ENCODE data around the gene FBRS. TPM values are rescaled to one million over a fixed set of nuclear protein-coding genes. Genes with fewer than 3 reads are reported as not detected.
"Not testable (repeated sequence)": the region's sequence is repeated elsewhere in the genome, so short reads cannot be mapped to it uniquely, and the experiment has no call there.

Gene FBRS
- total and polyA plus RNA-seq, 4 donors: 15.3 to 56.0 (median 49.9) TPM

- Histone ChIP-seq H3K4me3 (ENCODE audit: low read length in 2 of 2) (no peak overlapping the region), H3K9me3 (ENCODE audit: control insufficient read depth, low read length) (no peaks in the 10 kb centered on the region), H3K4me1 (ENCODE audit: control insufficient read depth in 1 of 2, insufficient read depth in 2 of 2, low read length in 2 of 2) (peaks cover 0 to 2% of the 10 kb centered on the region in 2 donors), H3K27me3 (ENCODE audit: control insufficient read depth in 1 of 2, insufficient read depth in 2 of 2, low read length in 1 of 2) (no peaks in the 10 kb centered on the region), H3K36me3 (ENCODE audit: control insufficient read depth in 1 of 2, insufficient read depth in 2 of 2, low read length in 1 of 2) (peaks cover 0 to 3% of the 10 kb centered on the region in 2 donors), H3K27ac (ENCODE audit: low read depth in 1 of 2, low read length in 2 of 2) (peak overlapping the region in 1 of 2 donors; percentile 73)
- WGBS, 2 donors: 11 to 12% methylated on average over 26 of the region's 26 CpGs
- DNase-seq (no peak), ATAC-seq (ENCODE audit: low FRiP score) (peak; percentile 99)
- intact Hi-C loops (cut with DNase I): loop anchor here in 1 of 2 donors (2.0 to 5.0 kb wide), 2 partner anchors 39 to 45 kb away; partner anchors contain the start of gene FBRS
Measured at GRCh38 chr16:30697264-30698138, 39.3 kb downstream of the FBRS start.

GRCh38 chr16:30698139-30698815, 40.0 kb downstream of the FBRS start:
- Histone ChIP-seq H3K27ac (ENCODE audit: low read depth in 1 of 2, low read length in 2 of 2) (peak overlapping the region; percentile 85 to 90), H3K4me3 (ENCODE audit: low read length in 2 of 2) (peak overlapping the region; percentile 80 to 87), H3K4me1 (ENCODE audit: control insufficient read depth in 1 of 2, insufficient read depth in 2 of 2, low read length in 2 of 2) (peaks cover 0 to 2% of the 10 kb centered on the region in 2 donors), H3K36me3 (ENCODE audit: control insufficient read depth in 1 of 2, insufficient read depth in 2 of 2, low read length in 1 of 2) (peaks cover 0 to 3% of the 10 kb centered on the region in 2 donors), H3K27me3 (ENCODE audit: control insufficient read depth in 1 of 2, insufficient read depth in 2 of 2, low read length in 1 of 2) (no peaks in the 10 kb centered on the region), H3K9me3 (ENCODE audit: control insufficient read depth, low read length) (no peaks in the 10 kb centered on the region)
- intact Hi-C loops (cut with DNase I): loop anchor here in 1 of 2 donors (2.0 to 5.0 kb wide), 2 partner anchors 39 to 44 kb away; partner anchors contain the start of gene FBRS
- ATAC-seq (ENCODE audit: low FRiP score) (peak; percentile 95), DNase-seq (peak; percentile 99 to 100)
- WGBS, 2 donors: 0 to 1% methylated on average over 39 to 76 of the region's 76 CpGs

- intact Hi-C loops (cut with DNase I): loop anchor here in 1 of 2 donors (2.0 to 5.0 kb wide), 2 partner anchors 40 to 43 kb away; partner anchors contain the start of gene FBRS
Measured at GRCh38 chr16:30698816-30699614, 40.8 kb downstream of the FBRS start, which contains the start of gene SRCAP. Gene SRCAP, plus strand, starts transcription at chr16:30699171. Its CDS starts 1,654 bp downstream, at chr16:30700825.

GRCh38 chr16:30699615-30700099, 41.4 kb downstream of the FBRS start:
- peak overlapping the region; percentile 80 to 87 for H3K4me3 ChIP-seq (ENCODE audit: low read length in 2 of 2)
- ATAC-seq (ENCODE audit: low FRiP score) (no peak), DNase-seq (no peak)
- intact Hi-C loops (cut with DNase I): loop anchor here (2.0 to 5.0 kb wide), 2 partner anchors 41 to 43 kb away; partner anchors contain the start of gene FBRS (in 1 of the 2)
- H3K27ac ChIP-seq (ENCODE audit: low read depth in 1 of 2, low read length in 2 of 2): peak overlapping the region in 1 of 2 donors; percentile 75
- H3K9me3 ChIP-seq (ENCODE audit: control insufficient read depth, low read length): no peaks in the 10 kb centered on the region
- peaks cover 0 to 2% of the 10 kb centered on the region in 2 donors for H3K4me1 ChIP-seq (ENCODE audit: control insufficient read depth in 1 of 2, insufficient read depth in 2 of 2, low read length in 2 of 2)
- WGBS, 2 donors: 42 to 47% methylated on average over 8 of the region's 8 CpGs
- H3K27me3 ChIP-seq (ENCODE audit: control insufficient read depth in 1 of 2, insufficient read depth in 2 of 2, low read length in 1 of 2): no peaks in the 10 kb centered on the region
- peaks cover 2 to 6% of the 10 kb centered on the region in 2 donors for H3K36me3 ChIP-seq (ENCODE audit: control insufficient read depth in 1 of 2, insufficient read depth in 2 of 2, low read length in 1 of 2)

More at GRCh38 chr16:30698816-30699614, 40.8 kb downstream of the FBRS start, which contains the start of gene SRCAP:
- peaks cover 0 to 2% of the 10 kb centered on the region in 2 donors for H3K4me1 ChIP-seq (ENCODE audit: control insufficient read depth in 1 of 2, insufficient read depth in 2 of 2, low read length in 2 of 2)
- H3K36me3 ChIP-seq (ENCODE audit: control insufficient read depth in 1 of 2, insufficient read depth in 2 of 2, low read length in 1 of 2): peaks cover 2 to 4% of the 10 kb centered on the region in 2 donors
- peak within 1 kb of the TSS; percentile 80 to 87 for H3K4me3 ChIP-seq (ENCODE audit: low read length in 2 of 2)
- H3K27me3 ChIP-seq (ENCODE audit: control insufficient read depth in 1 of 2, insufficient read depth in 2 of 2, low read length in 1 of 2): no peaks in the 10 kb centered on the region
- DNase-seq (peak; percentile 92 to 96), ATAC-seq (ENCODE audit: low FRiP score) (peak; percentile 87)
- 1 to 2% methylated on average over 36 to 57 of the region's 57 CpGs for WGBS, 2 donors
- H3K27ac ChIP-seq (ENCODE audit: low read depth in 1 of 2, low read length in 2 of 2): peak within 1 kb of the TSS; percentile 85 to 90
- no peaks in the 10 kb centered on the region for H3K9me3 ChIP-seq (ENCODE audit: control insufficient read depth, low read length)

GRCh38 chr16:30700491-30700890, 42.3 kb downstream of the FBRS start:
- DNase-seq (no peak), ATAC-seq (ENCODE audit: low FRiP score) (no peak)
- intact Hi-C loops (cut with DNase I): loop anchor here in 1 of 2 donors (5.0 kb wide), 1 partner anchor 42 kb away; a partner anchor contains a TSS
- H3K4me3 ChIP-seq (ENCODE audit: low read length in 2 of 2): no peak overlapping the region
- 5 to 10% methylated on average over 9 of the region's 9 CpGs for WGBS, 2 donors
- no peaks in the 10 kb centered on the region for H3K9me3 ChIP-seq (ENCODE audit: control insufficient read depth, low read length)
- peaks cover 2 to 6% of the 10 kb centered on the region in 2 donors for H3K36me3 ChIP-seq (ENCODE audit: control insufficient read depth in 1 of 2, insufficient read depth in 2 of 2, low read length in 1 of 2)
- H3K4me1 ChIP-seq (ENCODE audit: control insufficient read depth in 1 of 2, insufficient read depth in 2 of 2, low read length in 2 of 2): peaks cover 0 to 2% of the 10 kb centered on the region in 2 donors
- H3K27ac ChIP-seq (ENCODE audit: low read depth in 1 of 2, low read length in 2 of 2): no peak overlapping the region
- no peaks in the 10 kb centered on the region for H3K27me3 ChIP-seq (ENCODE audit: control insufficient read depth in 1 of 2, insufficient read depth in 2 of 2, low read length in 1 of 2)

- Histone ChIP-seq H3K27ac (ENCODE audit: low read depth in 1 of 2, low read length in 2 of 2) (no peak overlapping the region), H3K4me3 (ENCODE audit: low read length in 2 of 2) (no peak overlapping the region), H3K36me3 (ENCODE audit: control insufficient read depth in 1 of 2, insufficient read depth in 2 of 2, low read length in 1 of 2) (peaks cover 2 to 6% of the 10 kb centered on the region in 2 donors), H3K4me1 (ENCODE audit: control insufficient read depth in 1 of 2, insufficient read depth in 2 of 2, low read length in 2 of 2) (peaks cover 0 to 2% of the 10 kb centered on the region in 2 donors), H3K9me3 (ENCODE audit: control insufficient read depth, low read length) (no peaks in the 10 kb centered on the region), H3K27me3 (ENCODE audit: control insufficient read depth in 1 of 2, insufficient read depth in 2 of 2, low read length in 1 of 2) (no peaks in the 10 kb centered on the region)
- DNase-seq: no peak
- no peak for ATAC-seq (ENCODE audit: low FRiP score)
- 76 to 82% methylated on average over 5 of the region's 5 CpGs for WGBS, 2 donors
- intact Hi-C loops (cut with DNase I): loop anchor here in 1 of 2 donors (5.0 kb wide), 1 partner anchor 41 kb away; a partner anchor contains a TSS
Measured at GRCh38 chr16:30700971-30701370, 42.7 kb downstream of the FBRS start.

- not testable (repeated sequence) for H3K27ac ChIP-seq (ENCODE audit: low read depth in 1 of 2, low read length in 2 of 2); H3K4me3 ChIP-seq (ENCODE audit: low read length in 2 of 2); H3K27me3 ChIP-seq (ENCODE audit: control insufficient read depth in 1 of 2, insufficient read depth in 2 of 2, low read length in 1 of 2); H3K4me1 ChIP-seq (ENCODE audit: control insufficient read depth in 1 of 2, insufficient read depth in 2 of 2, low read length in 2 of 2); H3K36me3 ChIP-seq (ENCODE audit: control insufficient read depth in 1 of 2, insufficient read depth in 2 of 2, low read length in 1 of 2); DNase-seq; ATAC-seq (ENCODE audit: low FRiP score); H3K9me3 ChIP-seq (ENCODE audit: control insufficient read depth, low read length)
- intact Hi-C loops (cut with DNase I): loop anchor here in 1 of 2 donors (5.0 kb wide), 1 partner anchor 39 kb away; a partner anchor contains a TSS
- 89 to 92% methylated on average over 12 of the region's 12 CpGs for WGBS, 2 donors
Measured at GRCh38 chr16:30703071-30703470, 44.8 kb downstream of the FBRS start.

All from aorta (tissue), 5 donors.